HepG2 (cell line): ENCODE results near the gene C9. TPM values are rescaled to one million over a fixed set of nuclear protein-coding genes. Genes with fewer than 3 reads are reported as not detected.

Source experiments
- DR1 ChIP-seq: sonication (generic); formaldehyde crosslinking; IDR thresholded peaks from 2 replicates; pipeline ENCODE4 v1.8.0; 2021; ENCODE audit warnings: mild to moderate bottlenecking, missing genetic modification reagents, inconsistent platforms
- ISX ChIP-seq: sonication (generic); formaldehyde crosslinking; conservative IDR thresholded peaks from 2 replicates; pipeline ENCODE4 v1.5.0; 2020; ENCODE audit warnings: missing genetic modification reagents
- ZBTB3 ChIP-seq: sonication (generic); formaldehyde crosslinking; IDR thresholded peaks from 2 replicates; pipeline ENCODE4 v1.4.0; 2020; ENCODE audit warnings: low read depth, mild to moderate bottlenecking, moderate library complexity, missing genetic modification reagents, borderline replicate concordance
- ZNF431 ChIP-seq: sonication (generic); formaldehyde crosslinking; IDR thresholded peaks from 2 replicates; pipeline ENCODE4 v1.9.0; 2022; ENCODE audit warnings: missing genetic modification reagents, low read depth, mild to moderate bottlenecking, borderline replicate concordance
- ZNF446 ChIP-seq: sonication (generic); formaldehyde crosslinking; IDR thresholded peaks from 2 replicates; pipeline ENCODE4 v1.5.0; 2020; ENCODE audit warnings: mild to moderate bottlenecking, missing genetic modification reagents
- ZNF674 ChIP-seq: sonication (generic); formaldehyde crosslinking; IDR thresholded peaks from 2 replicates; pipeline ENCODE4 v1.5.0; 2020; ENCODE audit warnings: low read depth, mild to moderate bottlenecking, missing genetic modification reagents
- ZNF800 ChIP-seq: sonication (generic); formaldehyde crosslinking; IDR thresholded peaks from 2 replicates; pipeline ENCODE4 v1.4.0; 2020; ENCODE audit warnings: missing genetic modification reagents
- ZUFSP ChIP-seq: sonication (generic); formaldehyde crosslinking; IDR thresholded peaks from 2 replicates; pipeline ENCODE4 v1.9.0; 2021; ENCODE audit warnings: missing genetic modification reagents, mild to moderate bottlenecking, borderline replicate concordance
- polyA plus RNA-seq, 8 experiments: library from polyadenylated mRNA; depleted of rRNA in 3 of 8; stranded (reverse) in 7 of 8; unstranded in 1 of 8; fragments of >200 nt; fragmentation: Illumina TruSeq in 4 of 8; extraction: Trizol in 4 of 8; gene quantifications; 2 replicates each; pipeline versions ENCODE4 v1.2.1 to v1.2.3, GENCODE V29; 2011 to 2016; ENCODE audit warnings: low read depth in 4 of 8, missing spikeins in 1 of 8, mixed read lengths in 1 of 8; ENCODE audit not compliant: insufficient read depth in 1 of 8
- total RNA-seq, 5 experiments: library from RNA; depleted of rRNA; stranded (reverse); fragments of >200 nt; fragmentation: Illumina TruSeq; extraction: Trizol; gene quantifications; 2 replicates each; pipeline ENCODE4 v1.2.3, GENCODE V29; 2016; ENCODE audit warnings: low read depth in 1 of 5
- TF ChIP-seq, protein P1 (sequence below): sonication (generic); formaldehyde crosslinking; conservative IDR thresholded peaks from 2 replicates; pipeline ENCODE4 v1.8.1; 2023; ENCODE audit warnings: missing genetic modification reagents

Gene C9
- total and polyA plus RNA-seq, 2 of the 13 experiments (the other 11 are each of a cell fraction or from before 2014, with no cell fraction given) = not detected

- TF ChIP-seq, protein P1, sequence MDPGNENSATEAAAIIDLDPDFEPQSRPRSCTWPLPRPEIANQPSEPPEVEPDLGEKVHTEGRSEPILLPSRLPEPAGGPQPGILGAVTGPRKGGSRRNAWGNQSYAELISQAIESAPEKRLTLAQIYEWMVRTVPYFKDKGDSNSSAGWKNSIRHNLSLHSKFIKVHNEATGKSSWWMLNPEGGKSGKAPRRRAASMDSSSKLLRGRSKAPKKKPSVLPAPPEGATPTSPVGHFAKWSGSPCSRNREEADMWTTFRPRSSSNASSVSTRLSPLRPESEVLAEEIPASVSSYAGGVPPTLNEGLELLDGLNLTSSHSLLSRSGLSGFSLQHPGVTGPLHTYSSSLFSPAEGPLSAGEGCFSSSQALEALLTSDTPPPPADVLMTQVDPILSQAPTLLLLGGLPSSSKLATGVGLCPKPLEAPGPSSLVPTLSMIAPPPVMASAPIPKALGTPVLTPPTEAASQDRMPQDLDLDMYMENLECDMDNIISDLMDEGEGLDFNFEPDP (CRISPR knock-in tag) = no peak
- TF ChIP-seq DR1 (no peak), ZNF431 (CRISPR knock-in tag) (no peak), ZBTB3 (no peak), ISX (CRISPR knock-in tag) (no peak), ZNF800 (CRISPR knock-in tag) (no peak), ZNF446 (no peak), ZUFSP (CRISPR knock-in tag) (no peak), ZNF674 (no peak)
Observed at GRCh38 chr5:39361306-39361705, 3.0 kb downstream of the C9 start (continued).
